ENCODE results near the gene ATP1A1.

Gene ATP1A1

DNA sequence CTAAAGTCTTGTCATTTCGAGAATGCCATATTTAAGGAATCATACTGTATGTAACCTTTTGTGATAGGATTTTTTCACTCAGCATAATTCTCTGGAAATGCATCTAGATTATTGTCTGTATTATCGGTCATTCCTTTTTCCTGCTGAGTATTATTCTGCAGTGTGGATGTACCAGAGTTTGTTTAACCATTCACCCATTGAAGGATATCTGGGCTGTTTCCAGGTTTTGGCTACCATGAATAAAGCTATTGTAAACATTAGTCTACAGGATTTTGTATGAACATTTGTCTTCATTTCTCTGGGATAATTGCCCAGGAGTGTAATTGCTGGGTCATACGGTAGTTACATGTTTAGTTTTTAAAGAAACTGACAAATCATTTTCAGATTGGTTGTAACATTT, 61.8 kb downstream of the ATP1A1 start:
- Mint-ChIP-seq H3K4me1 (ENCODE audit: low read depth) (no peaks in the 10 kb centered on the region), H3K27me3 (peaks cover 9% of the 10 kb centered on the region), H3K36me3 (ENCODE audit: low read depth) (no peaks in the 10 kb centered on the region), H3K4me3 (no peak overlapping the region), H3K9me3 (no peaks in the 10 kb centered on the region), H3K27ac (no peak overlapping the region)

DNA sequence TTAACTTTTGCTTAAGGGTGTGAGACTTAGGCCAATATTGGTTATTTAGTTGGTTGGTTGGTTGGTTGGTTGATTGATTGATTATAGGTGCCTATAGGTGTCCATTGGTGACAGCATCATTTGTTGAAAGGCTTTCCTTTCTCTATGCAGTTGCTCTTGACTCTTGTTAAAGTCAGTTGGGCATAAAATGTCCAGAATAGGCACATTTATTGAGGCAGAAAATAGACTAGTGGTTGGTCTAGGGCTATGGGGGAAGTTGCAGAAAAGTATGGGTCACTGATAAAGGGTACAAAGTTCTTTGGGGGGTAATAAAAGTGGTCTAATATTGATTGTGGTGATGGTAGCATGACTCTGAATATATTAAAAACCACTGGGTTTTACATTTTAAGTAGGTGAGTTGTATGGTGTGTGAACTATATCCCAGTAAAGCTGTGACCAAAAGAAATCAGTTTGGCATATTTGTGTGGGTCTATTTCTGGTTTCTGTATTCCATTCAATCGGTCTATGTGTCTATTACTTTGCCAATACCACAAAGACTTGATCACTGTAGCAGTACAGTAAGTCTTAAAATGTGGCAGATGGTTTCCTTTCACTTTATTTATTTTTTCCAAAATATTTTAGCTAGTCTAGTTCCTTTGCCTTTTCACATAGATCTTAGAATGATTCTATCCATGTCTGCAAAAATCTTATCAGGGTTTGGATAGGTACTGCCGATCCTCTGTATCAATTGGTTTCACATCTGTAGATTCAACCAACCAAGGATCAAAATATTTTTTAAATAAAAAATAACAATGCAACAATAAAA, 63.0 kb downstream of the ATP1A1 start:
- Mint-ChIP-seq H3K27ac (no peak overlapping the region), H3K27me3 (peaks cover 17% of the 10 kb centered on the region), H3K4me3 (no peak overlapping the region), H3K36me3 (ENCODE audit: low read depth) (no peaks in the 10 kb centered on the region), H3K9me3 (no peaks in the 10 kb centered on the region), H3K4me1 (ENCODE audit: low read depth) (no peaks in the 10 kb centered on the region)

DNA sequence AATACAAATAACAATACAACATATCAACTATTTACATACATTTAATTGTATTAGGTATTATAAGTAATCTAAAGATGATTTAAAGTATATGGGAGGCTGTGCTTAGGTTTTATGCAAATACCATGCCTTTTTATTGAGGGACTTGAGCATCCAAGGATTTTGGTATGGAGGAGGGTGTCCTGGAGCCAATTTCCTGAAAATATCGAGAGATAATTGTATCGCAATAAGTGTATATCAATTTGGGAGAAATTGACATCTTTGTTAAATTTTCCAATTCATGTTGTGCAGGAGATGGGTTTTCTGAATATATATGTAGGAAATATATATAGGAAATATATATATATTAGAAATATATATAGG, 63.5 kb downstream of the ATP1A1 start:
- H3K27me3 Mint-ChIP-seq: peaks cover 23% of the 10 kb centered on the region

DNA sequence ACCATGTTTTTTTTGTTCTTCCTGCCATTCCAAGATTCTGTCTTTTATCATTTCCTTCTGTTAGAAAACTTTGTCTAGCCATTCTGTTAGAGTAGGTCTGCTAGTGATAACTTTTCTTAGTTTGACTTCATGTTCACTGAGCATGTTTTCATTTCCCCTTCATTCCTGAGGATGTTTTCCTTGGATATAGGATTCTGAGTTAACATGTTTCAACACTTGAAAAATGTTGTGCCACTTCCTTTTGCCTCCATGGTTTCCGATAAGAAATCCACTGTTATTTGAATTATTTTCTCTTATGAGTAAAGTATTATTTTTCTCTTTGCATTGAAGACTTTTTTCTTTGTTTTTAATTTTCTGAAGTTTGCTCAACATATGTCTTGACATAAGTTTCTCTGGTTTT, 66.7 kb downstream of the ATP1A1 start:
- Mint-ChIP-seq H3K4me1 (ENCODE audit: low read depth) (no peaks in the 10 kb centered on the region), H3K27me3 (peaks cover 26% of the 10 kb centered on the region), H3K4me3 (no peak overlapping the region), H3K9me3 (no peaks in the 10 kb centered on the region), H3K36me3 (ENCODE audit: low read depth) (no peaks in the 10 kb centered on the region), H3K27ac (no peak overlapping the region)

More for the DNA sequence above, 63.5 kb downstream of the ATP1A1 start:
- H3K27ac Mint-ChIP-seq: no peak overlapping the region
- H3K36me3 Mint-ChIP-seq (ENCODE audit: low read depth): no peaks in the 10 kb centered on the region
- no peaks in the 10 kb centered on the region for H3K4me1 Mint-ChIP-seq (ENCODE audit: low read depth)
- no peak overlapping the region for H3K4me3 Mint-ChIP-seq
- no peaks in the 10 kb centered on the region for H3K9me3 Mint-ChIP-seq

DNA sequence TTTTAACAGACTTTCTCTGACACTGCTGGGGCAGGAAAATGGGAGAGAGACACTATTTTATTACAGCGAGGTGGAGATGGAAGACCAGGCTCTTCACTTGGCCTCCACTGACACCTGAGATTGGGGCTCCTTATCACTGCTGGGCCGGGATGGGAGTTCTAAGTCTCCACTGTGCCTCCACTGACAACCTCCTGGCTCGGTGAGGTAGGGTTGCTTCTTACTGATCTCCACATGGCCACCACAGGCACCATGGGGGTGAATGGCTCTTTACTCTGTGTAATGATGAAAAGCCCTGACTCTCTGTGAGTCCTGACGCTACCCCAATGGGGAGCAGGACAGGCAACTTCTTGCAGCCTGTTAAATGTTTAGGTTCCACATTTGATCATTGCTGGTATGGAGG, 67.7 kb downstream of the ATP1A1 start:
- Mint-ChIP-seq H3K27ac (no peak overlapping the region), H3K9me3 (no peaks in the 10 kb centered on the region), H3K4me1 (ENCODE audit: low read depth) (no peaks in the 10 kb centered on the region), H3K36me3 (ENCODE audit: low read depth) (no peaks in the 10 kb centered on the region), H3K4me3 (no peak overlapping the region), H3K27me3 (peaks cover 26% of the 10 kb centered on the region)

DNA sequence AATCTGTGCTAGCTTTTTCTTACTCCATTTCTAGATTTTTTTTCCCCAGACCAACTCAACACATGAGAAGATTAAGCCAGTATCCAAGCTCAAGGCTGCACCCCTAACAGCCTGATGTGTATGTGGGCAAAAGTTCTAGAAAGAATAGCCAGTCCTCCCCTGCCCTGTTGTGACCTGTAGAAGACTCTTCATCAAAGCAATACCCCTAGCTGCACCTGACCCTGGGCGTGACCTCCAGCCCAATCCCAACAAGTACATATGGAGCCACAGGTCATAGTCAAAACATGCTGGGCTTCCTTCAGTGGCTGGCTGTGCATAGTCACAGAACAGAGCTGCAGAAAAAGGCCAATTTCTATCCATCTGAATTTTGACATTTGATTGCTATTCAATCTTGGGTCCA, 72.5 kb downstream of the ATP1A1 start:
- Mint-ChIP-seq H3K4me1 (ENCODE audit: low read depth) (no peaks in the 10 kb centered on the region), H3K9me3 (no peaks in the 10 kb centered on the region), H3K4me3 (no peak overlapping the region), H3K27me3 (peaks cover 12% of the 10 kb centered on the region), H3K36me3 (ENCODE audit: low read depth) (no peaks in the 10 kb centered on the region), H3K27ac (no peak overlapping the region)

DNA sequence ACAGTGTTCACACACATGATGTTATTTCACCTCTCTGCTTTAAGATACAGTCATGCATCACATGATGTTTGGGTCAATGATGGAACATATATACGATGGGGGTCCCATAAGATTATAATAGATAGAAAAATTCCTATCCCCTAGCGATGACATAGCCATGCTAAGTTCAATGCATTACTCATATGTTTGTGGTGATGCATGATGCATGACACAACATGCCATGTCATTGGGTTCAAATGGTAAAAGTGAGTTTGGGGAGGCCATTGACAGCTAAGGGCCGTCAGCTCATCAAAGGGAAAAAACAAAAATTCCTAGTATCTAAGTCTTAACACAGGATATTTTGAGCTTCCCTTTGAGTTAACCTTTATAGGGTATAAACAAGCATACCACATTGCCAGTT, 73.6 kb downstream of the ATP1A1 start:
- H3K36me3 Mint-ChIP-seq (ENCODE audit: low read depth): no peaks in the 10 kb centered on the region
- H3K4me1 Mint-ChIP-seq (ENCODE audit: low read depth): no peaks in the 10 kb centered on the region
- peaks cover 2% of the 10 kb centered on the region for H3K27me3 Mint-ChIP-seq
- no peaks in the 10 kb centered on the region for H3K9me3 Mint-ChIP-seq
- H3K27ac Mint-ChIP-seq: no peak overlapping the region
- H3K4me3 Mint-ChIP-seq: no peak overlapping the region

DNA sequence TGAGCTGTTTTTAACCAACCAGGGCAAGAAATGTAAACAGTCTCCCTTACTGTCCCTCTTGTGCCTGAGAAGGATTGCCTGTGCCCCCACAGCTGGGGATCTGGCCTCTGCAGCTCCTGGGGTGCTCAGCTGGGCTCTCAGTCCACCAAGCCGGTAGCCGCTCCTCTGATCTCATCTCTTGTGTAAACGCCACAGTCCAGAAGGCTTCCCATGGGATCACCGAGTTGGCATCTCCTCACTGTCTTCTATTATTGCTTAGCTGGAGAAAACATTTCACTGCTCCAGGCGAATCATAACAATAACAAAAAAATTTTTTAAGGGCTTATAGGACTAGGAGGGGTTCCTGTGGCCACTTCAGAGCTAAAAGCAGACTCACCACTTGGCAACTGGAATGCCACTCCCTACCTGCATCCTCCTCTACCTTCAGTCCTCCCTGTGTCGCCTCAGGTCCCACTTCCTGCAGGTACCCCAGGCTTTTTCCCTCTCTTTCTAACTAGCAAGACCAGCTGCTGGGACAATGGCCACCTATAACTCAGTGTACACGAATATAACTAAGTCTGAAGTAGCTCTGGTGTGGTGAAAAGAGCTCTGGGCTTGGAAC, 75.8 kb downstream of the ATP1A1 start:
- H3K36me3 Mint-ChIP-seq (ENCODE audit: low read depth): no peaks in the 10 kb centered on the region
- H3K4me3 Mint-ChIP-seq: no peak overlapping the region
- H3K27me3 Mint-ChIP-seq: no peaks in the 10 kb centered on the region
- H3K27ac Mint-ChIP-seq: no peak overlapping the region
- H3K9me3 Mint-ChIP-seq: no peaks in the 10 kb centered on the region
- no peaks in the 10 kb centered on the region for H3K4me1 Mint-ChIP-seq (ENCODE audit: low read depth)

DNA sequence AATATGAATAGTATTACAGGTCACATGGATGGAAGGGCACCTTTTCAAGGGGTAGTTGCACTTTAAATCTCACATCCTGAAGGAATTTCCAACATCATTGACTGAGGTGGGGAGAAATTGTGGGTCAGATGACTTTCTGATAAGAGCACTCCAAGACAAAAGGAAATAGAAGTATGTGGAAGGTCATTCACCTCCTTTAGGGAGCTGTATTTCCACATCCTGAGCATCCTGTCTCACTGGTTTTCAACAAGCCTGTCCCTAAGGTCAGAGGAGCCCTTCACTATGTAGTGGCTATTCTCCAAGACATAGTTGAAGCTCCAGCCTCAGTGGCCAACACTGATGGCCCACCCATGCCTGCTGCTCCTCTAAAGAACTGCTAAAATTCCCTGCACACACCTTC, 76.5 kb downstream of the ATP1A1 start:
- no peak overlapping the region for H3K27ac Mint-ChIP-seq
- H3K27me3 Mint-ChIP-seq: no peaks in the 10 kb centered on the region
- no peaks in the 10 kb centered on the region for H3K4me1 Mint-ChIP-seq (ENCODE audit: low read depth)
- no peaks in the 10 kb centered on the region for H3K36me3 Mint-ChIP-seq (ENCODE audit: low read depth)
- H3K9me3 Mint-ChIP-seq: no peaks in the 10 kb centered on the region
- no peak overlapping the region for H3K4me3 Mint-ChIP-seq

DNA sequence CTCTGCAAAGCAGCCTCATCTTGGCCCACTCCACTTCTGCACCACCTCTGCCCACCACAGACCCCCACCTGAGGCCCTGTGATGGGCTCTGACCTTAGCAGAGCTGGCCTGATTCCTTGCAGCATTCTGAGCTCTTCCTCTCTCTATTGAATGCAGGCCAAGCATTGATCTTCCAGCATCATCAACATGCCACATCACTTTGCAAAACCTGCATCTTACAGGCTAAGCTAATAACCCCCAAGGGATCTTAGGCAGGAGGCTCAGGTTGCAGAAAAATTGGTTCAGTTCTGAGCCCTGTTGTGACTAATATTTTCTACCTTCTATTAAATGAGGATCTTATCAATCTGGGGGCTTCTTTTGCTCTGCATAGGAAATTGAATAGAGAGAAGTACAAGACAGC, 78.7 kb downstream of the ATP1A1 start:
- Mint-ChIP-seq H3K27ac (no peak overlapping the region), H3K4me1 (ENCODE audit: low read depth) (no peaks in the 10 kb centered on the region), H3K9me3 (no peaks in the 10 kb centered on the region), H3K27me3 (no peaks in the 10 kb centered on the region), H3K36me3 (ENCODE audit: low read depth) (no peaks in the 10 kb centered on the region), H3K4me3 (no peak overlapping the region)

DNA sequence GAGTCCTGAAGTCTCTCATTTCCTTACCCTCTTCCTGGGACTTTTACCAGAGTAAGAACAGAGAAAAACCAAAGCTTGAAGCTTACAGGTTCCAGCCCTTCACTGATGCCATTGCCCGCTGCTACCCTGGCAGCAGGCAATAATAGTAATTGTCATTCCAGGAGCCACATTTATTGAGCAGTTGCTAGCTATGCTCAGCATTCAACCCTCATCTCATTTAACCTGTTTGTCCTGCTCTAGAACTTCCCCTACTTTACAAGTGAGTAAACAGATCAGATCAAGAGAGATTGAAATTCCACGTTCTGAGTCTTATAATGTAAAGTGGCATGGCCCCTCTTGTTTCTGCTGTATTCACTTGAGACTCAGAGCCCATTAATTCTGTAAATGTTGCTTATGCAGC, 80.4 kb downstream of the ATP1A1 start:
- Mint-ChIP-seq H3K4me3 (no peak overlapping the region), H3K4me1 (ENCODE audit: low read depth) (no peaks in the 10 kb centered on the region), H3K9me3 (no peaks in the 10 kb centered on the region), H3K27me3 (no peaks in the 10 kb centered on the region), H3K27ac (no peak overlapping the region), H3K36me3 (ENCODE audit: low read depth) (no peaks in the 10 kb centered on the region)

DNA sequence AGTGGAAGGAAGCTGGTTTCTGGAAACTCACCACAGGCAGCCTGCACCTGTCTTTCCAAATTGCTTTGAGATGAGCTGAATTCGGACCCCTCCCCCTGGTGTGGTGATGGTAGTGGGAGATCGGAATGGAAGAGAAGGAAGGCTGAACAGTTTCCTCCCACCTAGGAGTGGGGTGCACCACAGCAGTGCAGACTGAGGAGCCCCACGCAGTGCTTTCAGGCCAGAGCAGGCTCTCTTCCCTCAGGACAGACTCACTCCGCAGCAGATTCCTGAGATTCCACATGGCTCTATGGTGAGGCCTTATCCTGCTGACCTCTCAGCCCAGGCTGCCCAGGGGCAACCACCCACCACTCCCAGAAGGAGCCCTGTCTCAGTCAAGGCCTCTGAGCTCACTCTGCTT, 80.9 kb downstream of the ATP1A1 start:
- Mint-ChIP-seq H3K27me3 (no peaks in the 10 kb centered on the region), H3K4me1 (ENCODE audit: low read depth) (no peaks in the 10 kb centered on the region), H3K27ac (no peak overlapping the region), H3K9me3 (no peaks in the 10 kb centered on the region), H3K4me3 (no peak overlapping the region), H3K36me3 (ENCODE audit: low read depth) (no peaks in the 10 kb centered on the region)
